HG03066 (cell line): ENCODE results near the gene NKX1-1.
"Not testable (repeated sequence)": the region's sequence is repeated elsewhere in the genome, so short reads cannot be mapped to it uniquely, and the experiment has no call there.

Experiments used
- ATAC-seq: cut with Tn5 transposase; IDR thresholded peaks from one replicate; pipeline ENCODE4 v1.9.1; 2021; ENCODE audit warnings: low read depth; ENCODE audit not compliant: unreplicated experiment

NKX1-1 gene

DNA sequence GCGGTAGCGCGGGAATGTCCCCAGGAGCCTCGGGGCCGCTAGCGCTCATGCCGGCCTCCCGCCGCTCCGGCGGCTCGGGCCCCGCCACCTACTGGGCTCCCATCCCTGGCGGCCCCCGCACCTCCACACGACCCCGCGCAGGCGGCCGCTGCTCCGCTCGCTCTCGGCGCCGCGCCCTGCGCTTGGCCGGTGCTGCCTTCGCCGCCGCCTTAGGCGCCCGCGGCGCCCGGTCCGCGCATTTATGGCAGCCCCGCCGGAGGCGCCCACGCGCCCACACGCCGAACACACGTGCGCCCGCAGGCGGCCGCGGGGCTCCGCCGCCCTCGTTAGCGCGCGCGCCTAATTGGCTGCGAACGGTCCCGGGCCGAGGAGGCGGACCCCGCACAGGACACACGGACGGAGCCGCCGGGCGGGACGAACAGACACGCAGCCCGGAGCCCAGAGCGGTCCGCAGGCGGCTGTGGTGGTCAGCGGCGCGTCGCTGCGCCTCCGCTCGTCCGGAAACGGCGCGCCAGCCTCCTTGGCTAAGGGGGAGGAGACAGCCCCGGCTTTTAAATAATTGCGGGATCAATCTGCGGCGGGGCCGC is at the start of gene NKX1-1:
TSS of gene NKX1-1 (minus strand) at position 49 of the 587 bp plus-strand sequence. CDS start at position 49, 0 bp downstream.
- ATAC-seq, result no peak

DNA sequence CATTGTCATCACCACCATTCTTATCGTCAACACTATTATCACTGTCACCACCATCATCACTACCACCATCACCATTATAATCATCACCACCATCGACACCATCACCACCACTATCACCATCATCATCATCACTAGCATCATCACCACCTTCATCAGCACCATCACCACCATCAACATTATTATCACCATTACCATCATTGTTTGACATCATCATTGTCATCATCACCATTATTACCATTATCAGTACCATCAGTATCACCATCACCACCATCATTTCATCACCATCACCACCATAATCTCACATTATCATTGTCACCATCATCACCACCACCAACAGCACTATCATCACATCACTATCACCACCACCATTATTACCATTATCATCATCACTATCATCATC is 47.5 kb upstream of the NKX1-1 start:
- ATAC-seq, result no peak

DNA sequence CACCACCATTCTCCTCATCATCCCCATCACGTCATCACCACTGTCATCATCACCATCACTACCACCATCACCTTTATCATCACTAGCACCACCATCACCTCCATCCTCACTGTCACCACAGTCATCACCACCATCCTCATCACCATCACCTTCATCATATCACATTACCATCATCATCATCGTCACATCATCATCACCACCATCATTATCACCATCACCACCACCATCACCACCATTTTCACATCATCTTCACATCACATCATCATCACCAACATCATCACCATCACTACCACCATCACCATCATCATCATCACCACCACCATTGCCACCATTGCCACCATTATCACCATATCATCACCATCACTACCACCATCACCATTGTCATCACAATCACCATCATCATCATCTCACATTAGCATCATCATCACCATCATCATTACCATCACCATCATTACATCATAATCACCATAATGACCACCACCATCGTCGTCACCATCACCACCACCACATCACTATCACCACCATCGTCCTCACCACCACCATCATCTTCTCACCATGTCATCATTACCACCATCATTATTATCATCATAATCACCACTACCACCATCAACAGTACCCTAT is 46.3 kb upstream of the NKX1-1 start:
- ATAC-seq, result no peak

DNA sequence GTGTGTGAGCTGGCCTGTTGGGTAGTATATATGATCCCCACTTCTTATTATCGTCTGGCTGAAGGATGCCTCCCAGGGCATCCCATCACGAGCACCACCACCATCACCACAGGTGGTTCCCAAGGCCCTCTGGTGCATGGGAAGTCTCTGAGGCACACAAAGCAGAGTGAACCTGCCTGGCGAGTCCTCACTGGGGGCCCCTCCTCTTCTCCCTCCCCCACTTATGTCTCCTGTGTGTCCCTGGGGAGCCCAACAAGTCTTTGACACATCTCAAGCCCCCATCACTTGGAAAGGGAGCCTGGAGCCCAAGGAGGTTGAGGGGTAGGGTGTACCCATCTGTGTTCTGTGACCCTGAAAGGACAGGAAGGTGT is 45.5 kb upstream of the NKX1-1 start:
- ATAC-seq, result no peak

DNA sequence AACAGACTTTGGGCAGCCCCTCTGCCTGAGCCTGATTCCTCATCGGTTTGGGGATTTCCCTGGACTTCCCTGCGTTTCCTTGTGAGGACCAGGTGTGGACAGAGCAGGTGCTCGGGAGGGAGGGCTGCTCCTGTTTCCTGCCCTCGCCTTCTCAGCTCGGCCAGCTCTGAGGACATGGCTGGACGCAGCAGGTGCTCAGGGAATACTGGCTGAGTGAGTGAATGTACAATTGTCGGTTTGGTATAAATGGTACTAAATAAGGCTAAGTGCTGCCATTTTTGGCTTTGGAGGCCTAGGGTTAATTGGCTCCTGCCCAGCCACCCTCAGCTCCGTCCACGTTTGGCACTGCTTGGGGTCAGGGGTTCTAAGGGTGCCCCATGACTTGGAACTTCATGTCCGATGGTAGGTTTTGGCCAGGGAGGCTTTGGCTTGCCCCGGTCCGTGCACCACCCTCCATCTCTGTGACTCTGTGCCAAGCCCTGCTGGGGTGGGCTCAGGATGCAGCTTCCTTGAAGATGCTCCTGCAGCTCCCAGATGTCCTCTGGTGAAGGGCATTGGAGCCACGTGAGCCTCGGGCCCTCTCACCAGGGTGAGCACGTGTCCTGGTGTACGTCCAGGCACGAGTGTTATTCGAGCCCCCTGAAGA is 45.0 kb upstream of the NKX1-1 start:
- ATAC-seq, result no peak

DNA sequence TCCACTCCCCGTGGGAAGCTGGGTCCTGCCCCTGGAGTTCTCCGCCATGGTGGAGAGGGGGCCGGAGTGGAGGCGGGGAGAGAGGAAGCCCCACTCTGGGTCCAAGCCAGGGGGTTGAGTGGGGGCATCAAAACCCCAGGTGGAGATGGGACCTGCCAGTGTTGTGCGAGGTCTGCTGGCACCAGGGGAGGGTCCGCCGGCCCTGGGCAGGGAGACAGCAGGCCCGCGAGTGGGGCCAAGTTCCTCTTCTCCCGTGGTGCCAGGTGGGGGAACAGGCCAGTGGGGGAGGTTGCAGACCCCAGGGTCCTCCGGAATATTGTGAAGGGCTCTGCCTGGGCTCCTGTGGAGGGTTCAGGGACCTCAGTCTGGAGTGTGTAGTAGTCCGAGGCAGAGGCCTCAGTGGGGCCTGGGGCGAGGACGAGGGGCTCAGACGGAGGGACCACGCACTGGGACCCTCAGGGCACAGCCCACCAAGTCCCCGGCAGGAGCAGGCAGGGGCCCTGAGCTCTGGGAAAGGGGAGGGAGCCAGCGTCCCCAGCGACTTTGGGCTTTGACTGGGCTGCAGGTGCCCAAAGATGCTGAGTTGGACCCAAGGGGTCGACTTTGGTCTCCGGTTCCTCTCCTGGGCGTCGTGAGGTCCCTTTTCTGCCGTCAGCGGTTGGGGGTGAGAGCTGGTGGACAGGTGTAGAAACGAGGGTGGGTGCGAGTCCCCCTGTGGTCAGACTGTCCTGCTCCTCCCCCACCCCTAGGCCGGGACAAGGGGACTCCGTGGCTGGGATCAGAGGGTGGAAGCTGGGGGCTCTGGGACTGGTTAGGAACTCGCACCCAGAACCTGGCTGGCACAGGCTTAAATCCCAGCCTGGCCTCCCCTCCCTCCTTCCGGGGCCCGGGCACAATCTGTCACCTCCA is 43.8 kb upstream of the NKX1-1 start:
- no peak for ATAC-seq

DNA sequence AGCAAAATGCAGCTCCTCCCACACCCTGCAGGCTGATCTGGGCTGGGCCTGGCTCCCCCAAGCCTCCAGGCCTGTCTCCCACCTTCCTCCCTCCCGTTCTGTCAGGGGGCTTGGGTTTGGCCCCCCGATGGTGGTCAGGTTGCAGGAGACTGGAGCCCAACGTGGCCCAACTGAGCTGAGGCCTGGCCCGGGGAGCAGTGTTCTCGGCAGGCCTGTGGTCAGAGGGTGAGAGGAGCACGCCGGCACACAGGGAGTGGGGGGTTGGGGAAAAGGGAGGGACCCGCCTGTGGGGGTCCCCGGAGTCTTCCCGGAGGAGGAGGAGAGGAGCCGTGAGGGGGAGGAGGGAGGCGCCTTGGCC is 43.2 kb upstream of the NKX1-1 start:
- no peak for ATAC-seq

DNA sequence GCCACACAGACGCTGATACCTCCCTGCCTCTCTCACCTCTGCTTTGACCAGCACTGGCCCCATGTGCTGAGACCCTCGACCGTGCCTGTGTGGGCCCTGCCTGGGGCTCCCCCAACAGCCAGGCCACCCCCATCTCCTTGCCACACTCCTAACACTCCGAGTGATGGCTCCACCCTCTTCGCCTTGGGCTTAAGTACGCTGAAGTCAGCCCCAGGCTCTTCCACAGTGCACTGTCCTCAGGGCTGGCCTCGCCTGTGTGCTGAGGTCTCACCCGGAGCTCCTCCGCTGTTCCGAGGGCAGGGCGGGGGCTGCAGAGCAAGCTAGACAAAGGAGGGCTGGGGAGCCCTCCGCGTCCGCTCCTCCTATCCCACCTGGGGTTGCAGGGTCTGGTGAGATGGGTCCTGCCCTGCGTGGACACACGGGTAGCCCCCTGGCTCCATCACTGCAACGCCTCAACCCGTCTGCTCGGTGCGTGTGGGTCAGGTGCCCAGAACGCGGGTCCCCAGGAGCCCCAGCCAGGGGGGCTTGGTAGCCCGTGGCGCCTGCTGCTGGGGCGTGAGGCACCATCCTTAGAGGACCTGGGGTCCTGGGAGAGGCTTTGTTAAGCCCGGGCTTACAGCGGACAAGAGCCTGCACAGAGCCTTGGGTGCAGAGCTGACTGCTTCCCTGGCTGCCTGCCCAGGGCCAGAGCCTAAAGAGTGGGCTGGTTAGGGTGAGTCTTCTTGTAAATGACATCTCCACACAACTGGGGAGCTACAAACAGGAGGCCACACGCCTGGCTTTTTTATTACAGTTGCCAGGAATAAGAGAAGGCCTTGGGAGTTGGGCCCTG is 42.6 kb upstream of the NKX1-1 start:
- no peak for ATAC-seq

DNA sequence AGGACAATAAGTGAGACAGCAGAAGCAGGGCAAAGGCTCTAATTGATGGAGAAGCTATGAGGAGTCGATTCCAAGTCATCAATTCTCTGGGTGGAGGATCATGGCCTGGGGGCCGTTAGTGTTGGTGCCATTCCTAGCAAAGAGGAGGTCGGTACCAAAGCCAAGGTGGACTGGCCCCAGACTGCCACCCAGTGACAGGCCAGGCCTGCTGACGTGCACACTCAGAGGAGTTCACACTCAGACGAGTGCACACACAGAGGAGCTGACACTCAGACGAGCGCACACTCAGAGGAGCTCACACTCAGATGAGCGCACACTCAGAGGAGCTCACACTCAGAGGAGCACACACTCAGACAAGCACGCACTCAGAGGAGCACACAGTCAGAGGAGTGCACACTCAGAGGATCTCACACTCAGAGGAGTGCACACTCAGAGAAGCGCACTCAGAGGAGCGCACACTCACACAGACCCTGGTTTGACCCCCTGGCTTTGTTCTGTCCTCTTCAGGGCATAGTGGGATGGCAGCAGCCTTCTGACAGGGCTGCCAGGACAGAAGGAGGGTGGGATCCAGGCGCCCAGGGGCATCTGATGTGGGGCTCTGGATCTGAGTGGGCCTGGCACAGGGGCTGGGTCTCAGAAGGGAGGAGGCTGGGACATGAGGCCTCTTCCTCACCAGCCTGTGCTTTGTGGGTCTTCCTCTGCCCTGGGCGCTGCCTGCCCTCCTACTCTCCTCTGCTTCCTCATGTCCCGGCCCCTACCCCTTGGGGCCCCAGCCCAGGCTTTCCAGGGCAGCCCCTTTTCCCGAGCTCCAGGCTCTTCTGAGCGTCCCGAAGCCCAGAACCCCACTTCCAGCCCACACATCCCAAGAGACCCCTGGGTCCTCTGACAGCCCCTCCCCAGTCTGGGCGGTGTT is 41.7 kb upstream of the NKX1-1 start:
- ATAC-seq, result no peak

DNA sequence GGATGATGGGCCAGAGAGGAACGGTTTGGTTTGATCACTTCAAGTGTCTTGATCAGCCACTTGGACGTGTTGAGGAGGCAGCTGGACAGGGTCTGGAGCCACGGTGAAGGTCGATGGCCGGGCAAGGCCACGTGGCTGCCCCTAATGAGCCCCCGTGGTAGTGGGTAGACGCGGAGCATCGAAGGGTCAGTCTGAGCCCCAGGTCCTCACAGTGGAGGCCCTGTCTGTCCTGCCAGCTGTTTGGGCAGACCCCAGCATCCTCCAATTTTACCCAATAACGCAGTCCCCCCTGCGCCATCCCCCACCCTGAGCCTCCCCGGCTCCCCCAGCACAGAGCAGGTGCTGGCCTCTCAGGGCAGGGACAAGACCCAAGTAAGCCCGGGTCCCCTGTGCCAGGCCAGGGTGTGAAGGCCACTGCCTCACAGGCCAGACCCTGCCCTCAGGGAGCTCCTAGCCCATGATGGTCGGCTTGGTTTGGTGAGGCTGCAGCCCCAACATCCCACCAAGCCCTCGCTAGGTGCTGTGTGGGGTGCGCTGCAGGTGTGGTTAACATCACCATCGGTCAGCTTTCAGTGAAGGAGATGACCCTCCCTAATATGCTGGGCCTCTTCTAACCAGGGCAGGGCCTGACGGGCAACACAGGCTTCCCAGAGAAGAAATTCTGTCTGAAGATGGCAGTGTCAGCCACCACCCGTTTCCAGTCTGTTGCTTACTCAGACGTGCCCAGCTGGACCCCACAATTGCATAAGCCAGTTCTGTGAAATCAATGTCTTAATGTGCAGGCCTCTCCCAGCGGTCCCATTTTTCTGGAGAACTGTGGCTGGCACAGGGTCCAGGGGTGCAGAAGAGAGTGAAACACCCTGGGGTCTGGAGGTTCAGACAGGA is 40.5 kb upstream of the NKX1-1 start:
- ATAC-seq, result no peak

DNA sequence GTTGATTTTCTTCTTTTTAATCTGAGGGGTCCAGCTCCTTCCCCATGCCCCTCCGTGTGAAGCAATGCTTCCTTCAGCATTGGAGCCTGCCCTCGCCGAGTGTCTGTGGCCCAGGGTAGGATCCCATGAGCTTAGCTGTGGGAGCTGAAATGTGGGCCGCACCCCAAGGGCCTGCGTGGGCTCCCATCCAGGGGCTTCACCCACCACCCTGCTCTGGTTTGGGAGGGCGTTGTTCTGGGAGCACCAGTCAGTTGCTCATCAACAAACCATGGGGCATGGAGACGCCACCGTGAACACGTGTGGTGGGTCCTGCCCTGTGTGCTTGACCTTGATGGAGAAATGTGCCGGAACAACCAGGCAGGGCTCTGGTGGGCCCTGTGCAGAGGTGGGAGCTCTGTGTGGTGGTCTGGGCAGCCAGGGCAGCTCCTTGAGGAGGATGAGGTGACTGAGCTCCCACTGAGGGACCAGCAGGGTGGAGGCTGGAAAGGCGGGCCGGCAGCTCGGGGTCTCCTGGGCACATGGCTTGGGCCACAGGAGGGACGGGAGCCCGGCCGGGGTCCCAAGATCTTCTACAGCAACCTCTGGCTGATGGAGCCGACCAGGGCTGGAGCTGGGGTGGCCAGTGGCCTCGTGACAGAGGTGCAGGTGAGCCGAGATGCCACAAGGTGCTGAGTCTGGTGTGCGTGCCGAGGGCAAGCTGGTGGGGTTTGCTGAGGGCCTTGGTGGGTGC is 39.6 kb upstream of the NKX1-1 start:
- no peak for ATAC-seq

DNA sequence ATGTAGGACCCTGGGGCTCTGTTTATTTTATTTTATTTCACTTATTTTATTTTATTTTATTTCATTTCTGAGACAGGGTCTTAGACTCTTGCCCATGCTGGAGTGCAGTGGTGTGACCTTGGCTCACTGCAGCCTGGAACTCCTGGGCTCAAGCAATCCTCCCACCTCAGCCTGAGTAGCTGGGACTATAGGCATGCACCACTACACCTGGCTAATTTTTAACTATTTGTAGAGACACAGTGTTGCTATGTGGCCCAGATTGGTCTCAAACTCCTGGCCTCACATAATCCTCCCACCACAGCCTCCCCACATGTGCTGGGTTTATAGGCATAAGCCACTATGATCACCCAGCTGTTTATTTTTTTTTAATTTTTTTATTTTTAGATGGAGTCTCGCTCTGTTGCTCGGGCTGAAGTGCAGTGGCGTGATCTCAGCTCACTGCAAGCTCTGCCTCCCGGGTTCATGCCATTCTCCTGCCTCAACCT is 37.5 kb upstream of the NKX1-1 start:
- ATAC-seq, result not testable (repeated sequence)

DNA sequence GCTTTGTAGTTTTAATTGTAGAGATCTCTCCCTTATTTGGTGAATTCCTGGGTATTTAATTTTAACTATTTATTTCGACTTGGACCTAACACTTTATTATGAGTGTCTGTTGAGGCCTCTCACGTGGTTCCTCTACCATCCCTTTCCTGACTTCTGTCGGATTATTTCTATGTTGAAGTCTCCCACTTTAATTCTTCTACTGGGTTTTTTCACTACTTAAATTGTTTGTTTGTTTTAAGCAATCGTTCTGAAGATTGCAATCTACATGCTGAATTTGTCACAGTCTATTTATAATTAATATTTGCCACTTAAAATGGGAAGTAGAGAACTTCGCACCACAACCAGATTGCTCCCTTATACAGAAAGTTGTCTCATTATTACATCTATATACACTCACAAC is 20.8 kb upstream of the NKX1-1 start:
- no peak for ATAC-seq

DNA sequence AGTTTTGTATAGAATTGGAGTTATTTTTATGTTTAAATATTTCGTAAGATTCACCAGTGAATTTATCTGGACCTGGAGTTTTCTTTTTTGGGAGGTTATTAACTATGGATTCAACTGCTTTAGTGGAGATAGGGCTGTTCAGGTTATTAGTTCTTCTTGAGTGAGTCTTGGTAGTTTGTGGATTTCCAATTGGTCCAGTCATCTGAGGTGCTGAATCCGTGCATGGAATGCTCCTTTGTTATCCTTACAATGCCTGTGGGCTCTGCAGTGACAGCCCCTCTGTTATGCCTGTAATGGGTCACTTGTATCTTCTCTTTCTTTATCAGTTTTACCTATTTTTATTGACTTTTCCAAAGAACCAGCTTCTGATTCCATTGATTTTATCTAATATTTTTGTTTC is 15.4 kb upstream of the NKX1-1 start:
- no peak for ATAC-seq

DNA sequence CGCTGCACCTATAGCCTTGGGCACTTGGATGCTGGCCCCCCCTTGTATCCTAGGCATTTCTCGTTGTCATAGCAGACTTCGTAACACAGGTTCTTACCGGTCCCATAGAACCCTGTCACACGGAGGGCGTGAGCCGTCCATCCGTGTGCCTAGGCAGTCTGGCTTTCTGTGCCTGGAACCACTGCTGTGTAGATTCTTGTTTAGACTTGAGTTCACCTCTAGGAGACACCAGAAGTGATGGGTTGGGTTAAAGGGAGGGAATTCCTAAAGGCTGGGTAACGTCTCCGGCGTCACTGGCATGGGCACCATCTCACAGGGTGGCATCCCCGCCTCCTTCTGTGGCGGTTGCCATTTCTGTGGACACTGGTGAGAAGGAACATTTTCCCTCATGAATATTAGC is 13.5 kb upstream of the NKX1-1 start:
- no peak for ATAC-seq

DNA sequence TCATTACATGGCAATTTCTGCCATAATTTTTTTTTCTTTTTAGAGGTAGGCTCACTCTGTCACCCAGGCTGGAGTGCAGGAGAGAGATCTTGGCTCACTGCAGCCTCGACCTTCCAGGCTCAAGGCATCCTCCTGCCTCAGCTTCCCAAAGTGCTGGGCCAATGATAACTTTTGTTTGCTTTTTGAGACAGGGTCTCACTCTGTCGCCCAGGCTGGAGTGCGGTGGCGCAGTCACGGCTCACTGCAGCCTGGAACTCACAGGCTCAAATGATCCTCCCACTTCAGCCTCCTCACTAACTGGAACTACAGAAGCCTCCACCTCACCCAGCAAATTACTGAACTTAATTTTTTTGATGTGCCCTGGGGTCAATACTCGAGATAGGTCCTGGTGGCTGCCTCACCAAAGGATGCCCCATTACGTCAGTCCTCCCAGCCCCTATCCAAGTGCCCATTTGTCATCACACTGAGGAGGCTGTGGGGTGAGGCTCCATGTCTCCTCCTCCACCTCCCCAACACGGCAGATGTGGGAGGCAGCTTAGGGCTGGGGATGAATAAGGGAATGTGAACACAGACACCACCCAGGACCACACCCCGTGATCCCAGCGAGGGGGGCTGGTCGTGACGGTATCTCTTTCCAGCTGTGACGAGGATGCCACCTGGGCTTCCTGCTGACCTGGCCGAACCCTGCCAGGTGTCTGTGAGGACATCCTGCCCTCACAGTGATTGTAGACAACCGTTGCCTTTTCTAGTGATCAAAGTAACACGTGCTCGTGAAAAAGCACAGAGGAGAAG is 12.4 kb upstream of the NKX1-1 start:
- no peak for ATAC-seq
